Keratinocyte (primary cell): ENCODE data around the gene FLVCR2. TPM values are rescaled to one million over a fixed set of nuclear protein-coding genes. Genes with fewer than 3 reads are reported as not detected.

Experiments
- DNase-seq: peaks from one replicate; pipeline ENCODE4 v3.0.0-alpha.2; 2011; ENCODE audit warnings: low read depth, missing footprints, low spot score
- FAIRE-seq: peaks from 2 replicates; lab custom pipeline; 2011; peaks lifted over from hg19 to GRCh38; lab: Jason Lieb, UNC
- H2AFZ ChIP-seq: 2 replicates; pipeline ENCODE4 v1.6.0; 2012; ENCODE audit warnings: low read length, control low read depth, inconsistent platforms; ENCODE audit not compliant: control insufficient read depth
- H3K27ac ChIP-seq: 2 replicates; pipeline ENCODE4 v1.5.1; 2011; ENCODE audit warnings: low read length; ENCODE audit not compliant: control insufficient read depth, insufficient read depth
- H3K27me3 ChIP-seq: 3 replicates; pipeline ENCODE4 v1.6.0; 2011; ENCODE audit warnings: low read length; ENCODE audit not compliant: control insufficient read depth, insufficient read depth; ENCODE audit errors: extremely low read depth
- H3K36me3 ChIP-seq, 2 experiments: 2 replicates in 1 of 2; 3 replicates in 1 of 2; pipeline ENCODE4 v1.5.1; 2011; ENCODE audit warnings: low read length in 2 of 2, mild to moderate bottlenecking in 1 of 2; ENCODE audit not compliant: control insufficient read depth in 2 of 2, insufficient read depth in 2 of 2; ENCODE audit errors: extremely low read depth in 1 of 2
- H3K4me1 ChIP-seq: 3 replicates; pipeline ENCODE4 v1.5.1; 2011; ENCODE audit warnings: low read length; ENCODE audit not compliant: control insufficient read depth, insufficient read depth; ENCODE audit errors: extremely low read depth
- H3K4me2 ChIP-seq: 3 replicates; pipeline ENCODE4 v1.6.0; 2011; ENCODE audit warnings: low read depth, low read length; ENCODE audit not compliant: control insufficient read depth, insufficient read depth; ENCODE audit errors: extremely low read depth
- H3K4me3 ChIP-seq, 3 experiments: fragments of 200-600 bp in 1 of 3; sonication (generic) in 1 of 3; 2 replicates in 2 of 3; 3 replicates in 1 of 3; pipeline ENCODE4 v1.5.1; 2011 to 2016; ENCODE audit warnings: low read length in 3 of 3, mild to moderate bottlenecking in 3 of 3, control low read depth in 2 of 3, inconsistent platforms in 1 of 3, low read depth in 1 of 3, mixed read lengths in 1 of 3, mixed run types in 1 of 3, moderate library complexity in 1 of 3; ENCODE audit not compliant: control insufficient read depth in 2 of 3, insufficient read depth in 2 of 3; ENCODE audit errors: extremely low read depth in 1 of 3
- H3K79me2 ChIP-seq: 2 replicates; pipeline ENCODE4 v1.6.0; 2012; ENCODE audit warnings: low read length; ENCODE audit not compliant: control insufficient read depth, insufficient read depth
- H3K9ac ChIP-seq: 3 replicates; pipeline ENCODE4 v1.6.0; 2011; ENCODE audit warnings: low read length; ENCODE audit not compliant: control insufficient read depth, insufficient read depth; ENCODE audit errors: extremely low read depth
- H3K9me1 ChIP-seq: 3 replicates; pipeline ENCODE4 v1.6.0; 2011; ENCODE audit warnings: low read length; ENCODE audit not compliant: control insufficient read depth, insufficient read depth; ENCODE audit errors: extremely low read depth
- H3K9me3 ChIP-seq: 2 replicates; pipeline ENCODE4 v1.5.1; 2012; ENCODE audit warnings: low read depth, low read length; ENCODE audit not compliant: control insufficient read depth
- H4K20me1 ChIP-seq: 3 replicates; pipeline ENCODE4 v1.6.0; 2011; ENCODE audit warnings: low read length; ENCODE audit not compliant: control insufficient read depth, insufficient read depth; ENCODE audit errors: extremely low read depth
- EZH2 ChIP-seq: IDR thresholded peaks from one replicate; pipeline ENCODE4 v1.6.1; 2012; ENCODE audit warnings: inconsistent platforms, mild to moderate bottlenecking, low read length, moderate library complexity
- dilution Hi-C: fragments of 300-500 bp; cut with MboI; formaldehyde crosslinking; loops from one replicate; pipeline ENCODE4 v1.7.0; 2020; ENCODE audit warnings: low sequenced_read_pairs; ENCODE audit not compliant: extremely low pct_ligation_motif_present
- polyA plus RNA-seq, 5 experiments: library from polyadenylated mRNA; depleted of rRNA in 3 of 5; stranded (reverse) in 3 of 5; stranded (forward) in 1 of 5; unstranded in 1 of 5; fragments of >200 nt; gene quantifications; 1 replicate in 1 of 5; 2 replicates in 3 of 5; 3 replicates in 1 of 5; pipeline versions ENCODE4 v1.2.1 to v1.2.3, GENCODE V29; 2011 to 2012; ENCODE audit warnings: missing spikeins in 2 of 5, low read depth in 1 of 5, low replicate concordance in 1 of 5
- TF ChIP-seq, protein P1 (sequence below), 3 experiments: IDR thresholded peaks in 1 of 3; conservative IDR thresholded peaks in 1 of 3; optimal IDR thresholded peaks in 1 of 3; 2 replicates in 2 of 3; 3 replicates in 1 of 3; pipeline versions ENCODE3 to v1.5.1; 2011; ENCODE audit warnings: low read length in 3 of 3, mild to moderate bottlenecking in 3 of 3, moderate library complexity in 2 of 3, control low read depth in 1 of 3, inconsistent platforms in 1 of 3; ENCODE audit not compliant: insufficient read depth in 2 of 3; ENCODE audit errors: extremely low read depth in 1 of 3

FLVCR2 gene
- polyA plus RNA-seq, 1 donor (not counting 4 experiments of a cell fraction or from before 2014, with no cell fraction given): 0.45 TPM

GRCh38 chr14:75562089-75562488, 16.3 kb upstream of the FLVCR2 start:
- dilution Hi-C loops: no loop called here

DNA sequence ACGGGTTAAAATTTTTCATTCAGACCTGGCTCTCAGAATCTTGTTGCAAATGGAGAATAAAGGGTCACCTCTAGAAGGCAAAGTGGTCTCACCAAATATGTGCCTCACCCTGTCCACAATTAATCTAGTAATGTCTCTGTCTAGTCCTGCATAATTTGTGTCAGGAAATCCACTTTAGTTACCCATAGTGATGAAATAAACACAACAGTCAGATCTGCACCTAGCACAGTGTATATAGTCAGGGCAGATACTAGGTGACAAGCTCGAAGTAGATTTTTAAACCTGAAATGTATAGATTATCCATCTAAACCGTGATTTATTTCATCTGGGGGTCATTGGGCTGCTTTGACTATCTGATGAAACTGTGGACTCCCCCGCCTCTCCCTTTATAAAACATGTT, 15.9 kb upstream of the FLVCR2 start:
- DNase-seq: no peak
- H4K20me1 ChIP-seq: peaks cover 3% of the 10 kb centered on the region
- no peak overlapping the region for H2AFZ ChIP-seq
- no peak for TF ChIP-seq EZH2
- TF ChIP-seq, protein P1, sequence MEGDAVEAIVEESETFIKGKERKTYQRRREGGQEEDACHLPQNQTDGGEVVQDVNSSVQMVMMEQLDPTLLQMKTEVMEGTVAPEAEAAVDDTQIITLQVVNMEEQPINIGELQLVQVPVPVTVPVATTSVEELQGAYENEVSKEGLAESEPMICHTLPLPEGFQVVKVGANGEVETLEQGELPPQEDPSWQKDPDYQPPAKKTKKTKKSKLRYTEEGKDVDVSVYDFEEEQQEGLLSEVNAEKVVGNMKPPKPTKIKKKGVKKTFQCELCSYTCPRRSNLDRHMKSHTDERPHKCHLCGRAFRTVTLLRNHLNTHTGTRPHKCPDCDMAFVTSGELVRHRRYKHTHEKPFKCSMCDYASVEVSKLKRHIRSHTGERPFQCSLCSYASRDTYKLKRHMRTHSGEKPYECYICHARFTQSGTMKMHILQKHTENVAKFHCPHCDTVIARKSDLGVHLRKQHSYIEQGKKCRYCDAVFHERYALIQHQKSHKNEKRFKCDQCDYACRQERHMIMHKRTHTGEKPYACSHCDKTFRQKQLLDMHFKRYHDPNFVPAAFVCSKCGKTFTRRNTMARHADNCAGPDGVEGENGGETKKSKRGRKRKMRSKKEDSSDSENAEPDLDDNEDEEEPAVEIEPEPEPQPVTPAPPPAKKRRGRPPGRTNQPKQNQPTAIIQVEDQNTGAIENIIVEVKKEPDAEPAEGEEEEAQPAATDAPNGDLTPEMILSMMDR (optimal IDR thresholded peaks at IDR 0.05 in 1 of 3, IDR thresholded peaks at IDR 0.05 in 1 of 3, conservative IDR thresholded peaks at IDR 0.05 in 1 of 3; ENCODE audit: extremely low read depth in 1 of 3, insufficient read depth in 2 of 3, low read length in 3 of 3): no peak
- no peaks in the 10 kb centered on the region for H3K36me3 ChIP-seq
- no peak overlapping the region for H3K4me3 ChIP-seq
- no peak for FAIRE-seq
- no peaks in the 10 kb centered on the region for H3K79me2 ChIP-seq
- no peak overlapping the region for H3K4me2 ChIP-seq
- H3K4me1 ChIP-seq: peaks cover 18% of the 10 kb centered on the region
- no peak overlapping the region for H3K27ac ChIP-seq
- no peak overlapping the region for H3K9ac ChIP-seq
- dilution Hi-C loops: no loop called here
- H3K27me3 ChIP-seq: peaks cover 11% of the 10 kb centered on the region
- H3K9me3 ChIP-seq: no peaks in the 10 kb centered on the region
- H3K9me1 ChIP-seq: peaks cover 2% of the 10 kb centered on the region

More at GRCh38 chr14:75562089-75562488, 16.3 kb upstream of the FLVCR2 start:
- no peak for DNase-seq
- no peaks in the 10 kb centered on the region for H3K9me3 ChIP-seq
- no peak for TF ChIP-seq EZH2
- TF ChIP-seq, protein P1 (optimal IDR thresholded peaks at IDR 0.05 in 1 of 3, IDR thresholded peaks at IDR 0.05 in 1 of 3, conservative IDR thresholded peaks at IDR 0.05 in 1 of 3; ENCODE audit: extremely low read depth in 1 of 3, insufficient read depth in 2 of 3, low read length in 3 of 3): no peak
- no peak for FAIRE-seq
- no peak overlapping the region for H3K4me3 ChIP-seq
- no peaks in the 10 kb centered on the region for H3K79me2 ChIP-seq
- peaks cover 18% of the 10 kb centered on the region for H3K4me1 ChIP-seq
- peaks cover 2% of the 10 kb centered on the region for H3K9me1 ChIP-seq
- no peak overlapping the region for H2AFZ ChIP-seq
- no peaks in the 10 kb centered on the region for H3K36me3 ChIP-seq
- no peak overlapping the region for H3K9ac ChIP-seq
- H3K27ac ChIP-seq: no peak overlapping the region
- no peak overlapping the region for H3K4me2 ChIP-seq
- peaks cover 3% of the 10 kb centered on the region for H4K20me1 ChIP-seq
- peaks cover 11% of the 10 kb centered on the region for H3K27me3 ChIP-seq
